NCI-H1105 (cell line): ENCODE measurements around the gene ACAP3.

Experiments
- DNase-seq: peaks from one replicate; lab custom pipeline; 2025; lab: John Stamatoyannopoulos, UW

ACAP3 gene

GRCh38 chr1:1307923-1308755 is at the start of gene ACAP3, which contains the start of gene PUSL1:
Gene ACAP3 (minus strand): TSS chr1:1307930. CDS start chr1:1307815, 115 bp downstream.
Gene PUSL1 (plus strand): TSS chr1:1308597. CDS start chr1:1308644, 47 bp downstream.
- DNase-seq: peak; percentile 83

- no peak for DNase-seq
Observed at GRCh38 chr1:1356796-1357401, 49.2 kb upstream of the ACAP3 start.

GRCh38 chr1:1356166-1356795 is 48.6 kb upstream of the ACAP3 start:
- no peak for DNase-seq

GRCh38 chr1:1355416-1355815 is 47.7 kb upstream of the ACAP3 start:
- DNase-seq: peak; percentile 13

GRCh38 chr1:1354271-1355247 is 46.8 kb upstream of the ACAP3 start:
- DNase-seq: no peak

GRCh38 chr1:1353389-1354151 is 45.8 kb upstream of the ACAP3 start:
- DNase-seq: no peak

- DNase-seq: no peak
Observed at GRCh38 chr1:1352786-1353388, 45.2 kb upstream of the ACAP3 start.

- DNase-seq: no peak
Observed at GRCh38 chr1:1351511-1352427, 44.0 kb upstream of the ACAP3 start.

GRCh38 chr1:1349256-1350012 is 41.7 kb upstream of the ACAP3 start, which contains the start of gene DVL1:
Gene DVL1 (minus strand): TSS chr1:1349418. CDS start chr1:1349065, 353 bp downstream.
- peak; percentile 52 for DNase-seq

- no peak for DNase-seq
Observed at GRCh38 chr1:1348420-1349255, 40.9 kb upstream of the ACAP3 start.

- no peak for DNase-seq
Observed at GRCh38 chr1:1347663-1348419, 40.1 kb upstream of the ACAP3 start.

GRCh38 chr1:1347026-1347595 is 39.4 kb upstream of the ACAP3 start:
- DNase-seq: no peak

GRCh38 chr1:1346501-1346890 is 38.8 kb upstream of the ACAP3 start:
- no peak for DNase-seq

- DNase-seq: no peak
Observed at GRCh38 chr1:1345860-1346500, 38.2 kb upstream of the ACAP3 start.

GRCh38 chr1:1345384-1345783 is 37.7 kb upstream of the ACAP3 start:
- no peak for DNase-seq
